ENCODE data around the gene PIK3CD. TPM values are rescaled to one million over a fixed set of nuclear protein-coding genes. Genes with fewer than 3 reads are reported as not detected.
A peak's percentile ranks its signal among the peaks of the same experiment; 100 is the strongest.

Gene PIK3CD
- total RNA-seq, 1 experiment from 2014 or later = 23.1 TPM

DNA sequence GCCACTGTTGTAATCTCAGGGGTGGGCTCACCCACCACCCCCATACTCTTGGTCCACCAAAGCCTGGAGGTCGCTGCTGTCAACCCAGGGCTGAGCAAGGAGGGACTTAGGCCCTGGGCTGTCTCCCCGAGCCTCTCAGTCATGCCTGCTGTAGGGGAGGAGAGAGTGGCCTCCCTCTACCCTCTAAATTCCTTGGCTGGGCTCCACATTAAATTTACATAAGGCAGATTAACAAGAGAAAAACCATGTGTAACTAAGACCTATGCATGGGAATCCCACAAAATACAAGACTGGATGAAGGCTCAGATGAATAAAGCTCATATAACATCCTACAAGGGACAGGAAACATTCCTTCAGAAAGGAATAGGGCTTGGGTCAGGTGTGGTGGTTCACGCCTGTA, 1.8 kb upstream of the PIK3CD start:
- Mint-ChIP-seq H3K27ac (no peak overlapping the region), H3K36me3 (no peaks in the 10 kb centered on the region), H3K4me3 (no peak overlapping the region), H3K4me1 (peaks cover 4% of the 10 kb centered on the region; the same call in 1 of the 2 replicates), H3K27me3 (ENCODE audit: low read depth) (peaks cover 56% of the 10 kb centered on the region), H3K9me3 (no peaks in the 10 kb centered on the region)
- POLR2A ChIA-PET = no interaction called here
- ATAC-seq (no peak), DNase-seq (ENCODE audit: low spot score) (no peak)
- CTCF ChIA-PET = interaction anchor here (3.0 kb wide), 1 partner anchor 34 kb away, joined by 15 read pairs; no protein-coding TSS in a partner anchor
- TF ChIP-seq, protein P1, sequence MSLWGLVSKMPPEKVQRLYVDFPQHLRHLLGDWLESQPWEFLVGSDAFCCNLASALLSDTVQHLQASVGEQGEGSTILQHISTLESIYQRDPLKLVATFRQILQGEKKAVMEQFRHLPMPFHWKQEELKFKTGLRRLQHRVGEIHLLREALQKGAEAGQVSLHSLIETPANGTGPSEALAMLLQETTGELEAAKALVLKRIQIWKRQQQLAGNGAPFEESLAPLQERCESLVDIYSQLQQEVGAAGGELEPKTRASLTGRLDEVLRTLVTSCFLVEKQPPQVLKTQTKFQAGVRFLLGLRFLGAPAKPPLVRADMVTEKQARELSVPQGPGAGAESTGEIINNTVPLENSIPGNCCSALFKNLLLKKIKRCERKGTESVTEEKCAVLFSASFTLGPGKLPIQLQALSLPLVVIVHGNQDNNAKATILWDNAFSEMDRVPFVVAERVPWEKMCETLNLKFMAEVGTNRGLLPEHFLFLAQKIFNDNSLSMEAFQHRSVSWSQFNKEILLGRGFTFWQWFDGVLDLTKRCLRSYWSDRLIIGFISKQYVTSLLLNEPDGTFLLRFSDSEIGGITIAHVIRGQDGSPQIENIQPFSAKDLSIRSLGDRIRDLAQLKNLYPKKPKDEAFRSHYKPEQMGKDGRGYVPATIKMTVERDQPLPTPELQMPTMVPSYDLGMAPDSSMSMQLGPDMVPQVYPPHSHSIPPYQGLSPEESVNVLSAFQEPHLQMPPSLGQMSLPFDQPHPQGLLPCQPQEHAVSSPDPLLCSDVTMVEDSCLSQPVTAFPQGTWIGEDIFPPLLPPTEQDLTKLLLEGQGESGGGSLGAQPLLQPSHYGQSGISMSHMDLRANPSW (CRISPR knock-in tag; conservative IDR thresholded peaks at IDR 0.05; ENCODE audit: low read depth) = no peak
- TF ChIP-seq, protein P2, sequence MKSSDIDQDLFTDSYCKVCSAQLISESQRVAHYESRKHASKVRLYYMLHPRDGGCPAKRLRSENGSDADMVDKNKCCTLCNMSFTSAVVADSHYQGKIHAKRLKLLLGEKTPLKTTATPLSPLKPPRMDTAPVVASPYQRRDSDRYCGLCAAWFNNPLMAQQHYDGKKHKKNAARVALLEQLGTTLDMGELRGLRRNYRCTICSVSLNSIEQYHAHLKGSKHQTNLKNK (CRISPR knock-in tag; IDR thresholded peaks at IDR 0.05) = no peak
- TF ChIP-seq GABPB1 (CRISPR knock-in tag; IDR thresholded peaks at IDR 0.05) (no peak), ESRRA (CRISPR knock-in tag; IDR thresholded peaks at IDR 0.05; ENCODE audit: borderline replicate concordance) (no peak)

DNA sequence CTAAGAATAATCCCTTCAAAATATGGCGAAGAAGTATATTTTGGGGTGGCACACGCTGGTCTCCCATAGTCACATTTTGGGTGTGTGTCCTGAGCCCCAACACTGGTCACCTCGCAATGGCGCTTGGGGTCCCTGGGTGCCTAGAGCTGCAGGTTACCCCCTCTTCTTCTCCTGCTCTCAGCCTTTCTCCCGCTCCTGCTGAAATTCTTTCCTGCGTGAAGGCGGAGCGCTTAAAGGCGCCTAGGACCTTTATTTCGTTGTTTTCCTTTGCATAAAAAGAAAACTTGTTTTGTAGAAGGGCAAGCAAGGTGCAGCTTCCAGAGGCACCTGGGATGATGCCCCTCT, 339 bp upstream of the PIK3CD start:
- POLR2A ChIA-PET = no interaction called here
- CTCF ChIA-PET = interaction anchor here (0.7 to 3.0 kb wide), 11 partner anchors 21 to 504 kb away, joined by 3 to 24 read pairs (median 3); no protein-coding TSS in a partner anchor
- Mint-ChIP-seq H3K9me3 (no peaks in the 10 kb centered on the region), H3K4me1 (peaks cover 4% of the 10 kb centered on the region; the same call in 1 of the 2 replicates), H3K27me3 (ENCODE audit: low read depth) (peaks cover 58% of the 10 kb centered on the region), H3K27ac (no peak overlapping the region), H3K36me3 (no peaks in the 10 kb centered on the region), H3K4me3 (peak overlapping the region; percentile 70)
- ATAC-seq (no peak), DNase-seq (ENCODE audit: low spot score) (no peak)
- TF ChIP-seq, protein P3, sequence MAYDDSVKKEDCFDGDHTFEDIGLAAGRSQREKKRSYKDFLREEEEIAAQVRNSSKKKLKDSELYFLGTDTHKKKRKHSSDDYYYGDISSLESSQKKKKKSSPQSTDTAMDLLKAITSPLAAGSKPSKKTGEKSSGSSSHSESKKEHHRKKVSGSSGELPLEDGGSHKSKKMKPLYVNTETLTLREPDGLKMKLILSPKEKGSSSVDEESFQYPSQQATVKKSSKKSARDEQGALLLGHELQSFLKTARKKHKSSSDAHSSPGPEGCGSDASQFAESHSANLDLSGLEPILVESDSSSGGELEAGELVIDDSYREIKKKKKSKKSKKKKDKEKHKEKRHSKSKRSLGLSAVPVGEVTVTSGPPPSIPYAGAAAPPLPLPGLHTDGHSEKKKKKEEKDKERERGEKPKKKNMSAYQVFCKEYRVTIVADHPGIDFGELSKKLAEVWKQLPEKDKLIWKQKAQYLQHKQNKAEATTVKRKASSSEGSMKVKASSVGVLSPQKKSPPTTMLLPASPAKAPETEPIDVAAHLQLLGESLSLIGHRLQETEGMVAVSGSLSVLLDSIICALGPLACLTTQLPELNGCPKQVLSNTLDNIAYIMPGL (CRISPR knock-in tag; IDR thresholded peaks at IDR 0.05) = no peak
- TF ChIP-seq, protein P4, sequence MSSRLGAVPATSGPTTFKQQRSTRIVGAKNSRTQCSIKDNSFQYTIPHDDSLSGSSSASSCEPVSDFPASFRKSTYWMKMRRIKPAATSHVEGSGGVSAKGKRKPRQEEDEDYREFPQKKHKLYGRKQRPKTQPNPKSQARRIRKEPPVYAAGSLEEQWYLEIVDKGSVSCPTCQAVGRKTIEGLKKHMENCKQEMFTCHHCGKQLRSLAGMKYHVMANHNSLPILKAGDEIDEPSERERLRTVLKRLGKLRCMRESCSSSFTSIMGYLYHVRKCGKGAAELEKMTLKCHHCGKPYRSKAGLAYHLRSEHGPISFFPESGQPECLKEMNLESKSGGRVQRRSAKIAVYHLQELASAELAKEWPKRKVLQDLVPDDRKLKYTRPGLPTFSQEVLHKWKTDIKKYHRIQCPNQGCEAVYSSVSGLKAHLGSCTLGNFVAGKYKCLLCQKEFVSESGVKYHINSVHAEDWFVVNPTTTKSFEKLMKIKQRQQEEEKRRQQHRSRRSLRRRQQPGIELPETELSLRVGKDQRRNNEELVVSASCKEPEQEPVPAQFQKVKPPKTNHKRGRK (CRISPR knock-in tag; IDR thresholded peaks at IDR 0.05; ENCODE audit: borderline replicate concordance) = no peak
- TF ChIP-seq ZNF219 (CRISPR knock-in tag; IDR thresholded peaks at IDR 0.05; ENCODE audit: borderline replicate concordance) = no peak
- TF ChIP-seq, protein P5, sequence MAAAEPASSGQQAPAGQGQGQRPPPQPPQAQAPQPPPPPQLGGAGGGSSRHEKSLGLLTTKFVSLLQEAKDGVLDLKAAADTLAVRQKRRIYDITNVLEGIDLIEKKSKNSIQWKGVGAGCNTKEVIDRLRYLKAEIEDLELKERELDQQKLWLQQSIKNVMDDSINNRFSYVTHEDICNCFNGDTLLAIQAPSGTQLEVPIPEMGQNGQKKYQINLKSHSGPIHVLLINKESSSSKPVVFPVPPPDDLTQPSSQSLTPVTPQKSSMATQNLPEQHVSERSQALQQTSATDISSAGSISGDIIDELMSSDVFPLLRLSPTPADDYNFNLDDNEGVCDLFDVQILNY (CRISPR knock-in tag; IDR thresholded peaks at IDR 0.05) = no peak
- no peak for TF ChIP-seq RORB (CRISPR knock-in tag; IDR thresholded peaks at IDR 0.05)
- no peak for TF ChIP-seq NR3C1 (CRISPR knock-in tag; conservative IDR thresholded peaks at IDR 0.05; ENCODE audit: low read depth)
- no peak for TF ChIP-seq PRRX2 (CRISPR knock-in tag; IDR thresholded peaks at IDR 0.05)
- no peak for TF ChIP-seq IRF2 (CRISPR knock-in tag; IDR thresholded peaks at IDR 0.05; ENCODE audit: borderline replicate concordance, low read depth)
- TF ChIP-seq, protein P6, sequence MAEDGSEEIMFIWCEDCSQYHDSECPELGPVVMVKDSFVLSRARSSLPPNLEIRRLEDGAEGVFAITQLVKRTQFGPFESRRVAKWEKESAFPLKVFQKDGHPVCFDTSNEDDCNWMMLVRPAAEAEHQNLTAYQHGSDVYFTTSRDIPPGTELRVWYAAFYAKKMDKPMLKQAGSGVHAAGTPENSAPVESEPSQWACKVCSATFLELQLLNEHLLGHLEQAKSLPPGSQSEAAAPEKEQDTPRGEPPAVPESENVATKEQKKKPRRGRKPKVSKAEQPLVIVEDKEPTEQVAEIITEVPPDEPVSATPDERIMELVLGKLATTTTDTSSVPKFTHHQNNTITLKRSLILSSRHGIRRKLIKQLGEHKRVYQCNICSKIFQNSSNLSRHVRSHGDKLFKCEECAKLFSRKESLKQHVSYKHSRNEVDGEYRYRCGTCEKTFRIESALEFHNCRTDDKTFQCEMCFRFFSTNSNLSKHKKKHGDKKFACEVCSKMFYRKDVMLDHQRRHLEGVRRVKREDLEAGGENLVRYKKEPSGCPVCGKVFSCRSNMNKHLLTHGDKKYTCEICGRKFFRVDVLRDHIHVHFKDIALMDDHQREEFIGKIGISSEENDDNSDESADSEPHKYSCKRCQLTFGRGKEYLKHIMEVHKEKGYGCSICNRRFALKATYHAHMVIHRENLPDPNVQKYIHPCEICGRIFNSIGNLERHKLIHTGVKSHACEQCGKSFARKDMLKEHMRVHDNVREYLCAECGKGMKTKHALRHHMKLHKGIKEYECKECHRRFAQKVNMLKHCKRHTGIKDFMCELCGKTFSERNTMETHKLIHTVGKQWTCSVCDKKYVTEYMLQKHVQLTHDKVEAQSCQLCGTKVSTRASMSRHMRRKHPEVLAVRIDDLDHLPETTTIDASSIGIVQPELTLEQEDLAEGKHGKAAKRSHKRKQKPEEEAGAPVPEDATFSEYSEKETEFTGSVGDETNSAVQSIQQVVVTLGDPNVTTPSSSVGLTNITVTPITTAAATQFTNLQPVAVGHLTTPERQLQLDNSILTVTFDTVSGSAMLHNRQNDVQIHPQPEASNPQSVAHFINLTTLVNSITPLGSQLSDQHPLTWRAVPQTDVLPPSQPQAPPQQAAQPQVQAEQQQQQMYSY (CRISPR knock-in tag; IDR thresholded peaks at IDR 0.05) = no peak
- no peak for TF ChIP-seq ETV6 (CRISPR knock-in tag; IDR thresholded peaks at IDR 0.05)
- TF ChIP-seq CBFB (CRISPR knock-in tag; IDR thresholded peaks at IDR 0.05; ENCODE audit: low read depth) = no peak
- TF ChIP-seq, protein P7, sequence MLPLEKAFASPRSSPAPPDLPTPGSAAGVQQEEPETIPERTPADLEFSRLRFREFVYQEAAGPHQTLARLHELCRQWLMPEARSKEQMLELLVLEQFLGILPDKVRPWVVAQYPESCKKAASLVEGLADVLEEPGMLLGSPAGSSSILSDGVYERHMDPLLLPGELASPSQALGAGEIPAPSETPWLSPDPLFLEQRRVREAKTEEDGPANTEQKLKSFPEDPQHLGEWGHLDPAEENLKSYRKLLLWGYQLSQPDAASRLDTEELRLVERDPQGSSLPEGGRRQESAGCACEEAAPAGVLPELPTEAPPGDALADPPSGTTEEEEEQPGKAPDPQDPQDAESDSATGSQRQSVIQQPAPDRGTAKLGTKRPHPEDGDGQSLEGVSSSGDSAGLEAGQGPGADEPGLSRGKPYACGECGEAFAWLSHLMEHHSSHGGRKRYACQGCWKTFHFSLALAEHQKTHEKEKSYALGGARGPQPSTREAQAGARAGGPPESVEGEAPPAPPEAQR (CRISPR knock-in tag; IDR thresholded peaks at IDR 0.05) = no peak
